BLaER1 (cell line): ENCODE data around the gene CPED1.

Experiments
- H3K27ac ChIP-seq: shearing (Covaris generic); formaldehyde crosslinking; 2 replicates; pipeline ENCODE4 v1.8.1; 2022
- H3K27me3 ChIP-seq: shearing (Covaris generic); formaldehyde crosslinking; 2 replicates; pipeline ENCODE4 v1.8.1; 2022
- H3K36me3 ChIP-seq: shearing (Covaris generic); formaldehyde crosslinking; 2 replicates; pipeline ENCODE4 v1.8.1; 2022
- H3K4me1 ChIP-seq: shearing (Covaris generic); formaldehyde crosslinking; 2 replicates; pipeline ENCODE4 v1.8.1; 2022
- H3K4me2 ChIP-seq: shearing (Covaris generic); formaldehyde crosslinking; 2 replicates; pipeline ENCODE4 v1.8.1; 2022
- H3K4me3 ChIP-seq: shearing (Covaris generic); formaldehyde crosslinking; 2 replicates; pipeline ENCODE4 v1.8.1; 2022
- H3K9ac ChIP-seq: shearing (Covaris generic); formaldehyde crosslinking; 2 replicates; pipeline ENCODE4 v1.8.1; 2022
- H3K9me3 ChIP-seq: shearing (Covaris generic); formaldehyde crosslinking; 2 replicates; pipeline ENCODE4 v1.8.1; 2022
- H4K20me1 ChIP-seq: shearing (Covaris generic); formaldehyde crosslinking; 2 replicates; pipeline ENCODE4 v1.8.1; 2022
- Cebpa-rat ChIP-seq: shearing (Covaris generic); IDR thresholded peaks from 2 replicates; pipeline ENCODE4 v1.8.1; 2022

Gene CPED1

DNA sequence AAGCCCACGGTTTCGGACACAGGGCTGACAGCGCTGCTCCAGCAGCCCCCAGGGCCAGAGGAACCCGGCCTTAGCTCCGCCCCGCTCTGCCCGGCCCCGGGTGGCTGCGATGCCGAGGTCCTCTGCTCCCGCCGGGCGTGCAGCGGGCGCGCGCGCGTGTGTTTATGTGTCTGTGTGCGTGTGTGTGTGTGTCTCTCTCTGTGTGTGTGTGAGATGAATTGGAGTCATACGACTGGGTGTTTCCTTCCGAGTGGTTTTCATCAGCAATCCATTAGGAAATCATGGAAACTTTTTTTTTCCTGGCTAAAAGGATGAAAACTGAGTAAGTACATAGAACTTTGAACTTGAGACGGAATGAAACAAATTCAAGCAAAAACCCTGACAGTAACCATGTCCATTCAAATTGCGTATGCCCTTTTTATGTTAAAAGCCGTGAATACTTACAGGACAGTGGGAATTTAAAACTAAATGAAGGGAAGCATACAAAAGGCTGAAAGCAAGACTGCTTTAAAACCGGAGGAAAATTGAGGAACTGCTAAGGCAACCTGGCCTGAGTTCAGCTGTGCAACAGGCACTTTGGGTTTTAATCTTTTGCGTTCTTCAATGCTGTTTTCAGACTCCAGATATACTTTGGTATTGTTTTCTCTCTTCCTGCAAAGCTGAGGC, at the start of gene CPED1:
CPED1 (plus strand) TSS at position 121 of the 666 bp plus-strand sequence. CDS start 911 bp downstream, outside the sequence.
- Histone ChIP-seq H3K9me3 (no peaks in the 10 kb centered on the region), H3K4me2 (peak within 1 kb of the TSS; percentile 92), H3K4me1 (peaks cover 30% of the 10 kb centered on the region), H3K27ac (no peak within 1 kb of the TSS), H3K4me3 (peak within 1 kb of the TSS; percentile 58), H4K20me1 (no peaks in the 10 kb centered on the region), H3K27me3 (peaks cover 28% of the 10 kb centered on the region), H3K9ac (no peak within 1 kb of the TSS; the same call in 1 of the 2 replicates), H3K36me3 (no peaks in the 10 kb centered on the region)
- TF ChIP-seq Cebpa-rat: no peak

DNA sequence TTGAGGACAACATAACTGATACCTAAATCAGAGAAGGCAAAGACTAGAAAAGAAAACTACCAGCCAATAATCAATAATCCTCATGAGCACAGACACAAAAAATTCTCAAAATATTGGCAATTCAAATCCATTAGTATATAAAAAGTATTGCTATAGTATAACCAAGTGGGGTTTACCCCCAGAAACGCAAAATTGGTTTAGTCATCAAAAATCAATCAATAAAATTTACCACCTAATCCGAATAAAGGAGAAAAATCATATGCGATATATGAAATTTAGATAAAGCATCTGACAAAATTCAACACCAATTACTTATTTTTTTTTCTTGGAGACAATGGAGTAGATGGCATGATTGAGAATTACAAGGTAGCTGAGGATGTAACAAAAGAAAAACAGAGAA, 49.2 kb upstream of the CPED1 start:
- no peak overlapping the region for H3K27ac ChIP-seq
- H3K27me3 ChIP-seq: no peaks in the 10 kb centered on the region
- no peak overlapping the region for H3K9ac ChIP-seq
- no peak overlapping the region for H3K4me2 ChIP-seq
- H4K20me1 ChIP-seq: no peaks in the 10 kb centered on the region
- TF ChIP-seq Cebpa-rat: no peak
- H3K36me3 ChIP-seq: no peaks in the 10 kb centered on the region
- no peak overlapping the region for H3K4me3 ChIP-seq
- no peaks in the 10 kb centered on the region for H3K9me3 ChIP-seq
- no peaks in the 10 kb centered on the region for H3K4me1 ChIP-seq

DNA sequence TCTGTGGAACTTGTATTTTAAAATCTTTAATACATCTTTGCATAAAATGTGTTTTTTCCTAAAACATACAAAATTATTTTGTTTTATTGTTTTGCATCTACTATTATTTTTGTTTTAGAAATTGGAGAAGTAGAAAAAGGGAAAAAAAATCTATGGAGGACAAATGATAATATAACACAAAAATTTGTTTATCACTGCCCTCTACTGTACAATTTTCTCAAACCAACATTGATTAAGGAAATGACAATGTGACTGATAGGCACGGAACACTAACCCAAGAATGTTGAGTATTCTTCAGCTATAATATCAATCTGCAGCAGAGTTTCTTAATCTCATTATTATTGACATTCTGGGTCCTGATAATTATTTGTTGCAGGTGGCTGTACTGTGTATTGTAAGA, 47.4 kb upstream of the CPED1 start:
- Histone ChIP-seq H3K27ac (no peak overlapping the region), H4K20me1 (no peaks in the 10 kb centered on the region), H3K4me3 (no peak overlapping the region), H3K4me1 (no peaks in the 10 kb centered on the region), H3K27me3 (no peaks in the 10 kb centered on the region), H3K4me2 (no peak overlapping the region), H3K9me3 (no peaks in the 10 kb centered on the region), H3K9ac (no peak overlapping the region), H3K36me3 (no peaks in the 10 kb centered on the region)
- TF ChIP-seq Cebpa-rat: no peak

DNA sequence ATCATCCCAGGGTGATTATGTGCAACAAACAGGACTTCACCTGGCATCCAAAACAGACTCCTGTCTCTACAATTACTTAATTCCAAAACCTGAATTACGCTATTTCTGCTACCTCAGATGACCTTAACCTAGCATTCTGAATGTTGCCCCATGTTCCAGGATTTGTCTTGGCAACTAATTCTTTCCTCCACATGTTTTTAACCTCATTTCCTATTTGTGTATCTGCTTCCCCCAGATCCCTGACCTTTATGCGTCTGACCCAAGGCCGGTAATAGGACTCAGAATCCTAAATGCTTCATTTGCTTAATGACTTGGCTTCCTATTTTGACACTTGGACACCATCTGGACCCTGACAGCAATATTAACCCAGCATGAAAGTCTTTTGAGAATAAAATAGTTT, 46.7 kb upstream of the CPED1 start:
- Histone ChIP-seq H3K27me3 (no peaks in the 10 kb centered on the region), H3K4me1 (no peaks in the 10 kb centered on the region), H3K4me3 (no peak overlapping the region), H3K9ac (no peak overlapping the region), H3K27ac (no peak overlapping the region), H3K4me2 (no peak overlapping the region), H3K36me3 (no peaks in the 10 kb centered on the region), H3K9me3 (no peaks in the 10 kb centered on the region), H4K20me1 (no peaks in the 10 kb centered on the region)
- TF ChIP-seq Cebpa-rat: no peak

DNA sequence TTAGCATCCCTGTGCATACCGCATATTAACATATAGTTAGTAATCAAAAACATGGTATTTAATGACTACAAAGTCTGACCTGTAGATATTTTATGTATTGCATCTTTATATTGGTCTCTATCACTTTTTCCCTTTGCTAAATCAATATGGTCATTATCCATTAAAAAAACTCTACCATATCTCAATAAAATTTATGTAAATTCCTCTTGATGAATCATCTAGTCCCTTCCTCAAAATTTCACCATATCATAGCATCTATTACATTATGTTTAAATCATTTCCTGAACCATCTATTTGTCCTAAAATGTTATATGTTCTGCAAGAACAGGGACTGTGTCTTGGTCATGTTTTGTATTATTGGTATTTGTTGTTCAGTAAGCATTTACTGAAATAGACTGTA, 45.6 kb upstream of the CPED1 start:
- Histone ChIP-seq H3K4me1 (no peaks in the 10 kb centered on the region), H3K27me3 (no peaks in the 10 kb centered on the region), H3K36me3 (no peaks in the 10 kb centered on the region), H3K4me3 (no peak overlapping the region), H3K9ac (no peak overlapping the region), H3K4me2 (no peak overlapping the region), H3K9me3 (no peaks in the 10 kb centered on the region), H4K20me1 (no peaks in the 10 kb centered on the region), H3K27ac (no peak overlapping the region)
- no peak for TF ChIP-seq Cebpa-rat

DNA sequence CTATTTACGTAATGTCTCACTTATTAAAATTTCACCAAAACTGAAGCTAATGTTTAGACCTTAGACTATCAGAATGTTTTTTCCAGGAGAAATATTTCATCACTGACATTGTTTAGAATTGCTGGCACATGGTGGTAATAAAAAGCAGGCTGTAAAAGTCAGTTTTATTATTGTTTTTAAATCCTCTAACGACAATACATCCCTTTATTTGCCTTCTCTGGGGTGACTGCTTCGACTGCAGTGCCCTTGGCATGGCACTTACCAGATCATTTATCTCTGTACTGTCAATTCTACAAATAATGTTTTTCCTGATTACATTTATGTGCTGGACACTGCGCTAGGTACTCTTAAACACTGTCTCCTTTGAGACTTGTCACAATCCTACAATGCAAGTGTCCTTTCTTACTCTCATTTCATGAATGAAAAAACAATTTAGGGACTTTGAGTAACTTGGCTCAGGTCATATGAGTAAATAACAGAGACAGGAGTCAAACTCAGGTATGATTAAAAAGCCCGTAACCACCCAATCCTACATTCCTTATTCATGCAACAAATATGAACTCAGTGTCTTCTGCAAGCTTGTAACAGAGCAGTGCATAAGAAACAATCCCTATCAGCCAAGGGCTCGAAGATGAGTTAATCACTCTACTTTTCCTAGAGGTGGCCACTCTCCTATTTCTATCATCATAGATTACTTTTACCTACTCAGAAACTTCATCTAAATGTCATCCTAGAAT, 43.5 kb upstream of the CPED1 start:
- no peak overlapping the region for H3K9ac ChIP-seq
- H3K4me3 ChIP-seq: no peak overlapping the region
- H4K20me1 ChIP-seq: no peaks in the 10 kb centered on the region
- H3K4me2 ChIP-seq: no peak overlapping the region
- no peaks in the 10 kb centered on the region for H3K36me3 ChIP-seq
- no peak for TF ChIP-seq Cebpa-rat
- no peak overlapping the region for H3K27ac ChIP-seq
- H3K9me3 ChIP-seq: no peaks in the 10 kb centered on the region
- peaks cover 9% of the 10 kb centered on the region for H3K4me1 ChIP-seq
- H3K27me3 ChIP-seq: no peaks in the 10 kb centered on the region

DNA sequence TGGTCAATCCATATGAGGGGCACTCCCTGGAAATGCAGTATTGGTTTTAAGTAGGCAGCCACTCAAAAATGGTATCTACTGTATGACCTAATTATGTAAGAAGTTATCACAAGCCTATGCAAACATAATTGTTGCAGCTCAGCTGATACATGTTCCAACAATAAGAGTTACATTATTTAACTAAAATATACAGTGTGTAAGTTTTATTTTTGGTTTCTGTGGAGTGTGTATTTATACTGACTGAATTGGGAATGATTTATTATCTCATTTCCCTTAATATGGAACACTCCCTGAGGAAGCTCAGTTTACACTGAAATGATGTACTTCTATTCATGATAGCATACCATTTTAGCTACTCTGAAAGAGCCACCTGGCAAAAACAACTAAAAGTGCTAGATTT, 40.5 kb upstream of the CPED1 start:
- no peak overlapping the region for H3K4me2 ChIP-seq
- no peaks in the 10 kb centered on the region for H3K36me3 ChIP-seq
- no peaks in the 10 kb centered on the region for H3K9me3 ChIP-seq
- H3K9ac ChIP-seq: no peak overlapping the region
- H3K27me3 ChIP-seq: no peaks in the 10 kb centered on the region
- no peak for TF ChIP-seq Cebpa-rat
- peaks cover 25% of the 10 kb centered on the region for H3K4me1 ChIP-seq
- H3K27ac ChIP-seq: no peak overlapping the region
- peaks cover 18% of the 10 kb centered on the region for H4K20me1 ChIP-seq
- no peak overlapping the region for H3K4me3 ChIP-seq

DNA sequence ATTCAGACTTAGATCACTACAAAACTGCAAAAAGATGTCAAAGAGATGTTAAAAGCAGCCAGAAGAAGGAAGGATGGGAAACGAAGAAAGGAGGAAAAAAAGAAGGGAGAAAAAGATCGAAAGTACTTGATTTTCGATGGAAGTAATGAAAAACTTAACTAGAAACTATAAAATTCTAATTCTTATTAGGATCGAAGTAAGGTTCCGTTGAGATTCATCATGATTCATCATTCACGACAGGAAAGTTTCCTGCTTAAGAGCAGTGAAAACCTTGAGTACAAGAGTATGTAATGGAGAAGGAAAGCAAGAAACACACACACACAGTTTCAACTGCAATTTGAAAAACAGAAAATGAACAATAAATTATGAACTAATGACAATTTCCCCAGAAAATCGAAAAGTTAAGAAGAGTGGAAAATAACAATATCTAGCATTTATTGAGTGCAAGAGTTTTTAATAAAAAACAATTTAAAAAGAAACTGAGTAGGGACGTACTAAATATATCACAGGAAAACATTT, 39.1 kb upstream of the CPED1 start:
- H4K20me1 ChIP-seq: peaks cover 18% of the 10 kb centered on the region
- H3K27ac ChIP-seq: no peak overlapping the region
- H3K4me2 ChIP-seq: peak overlapping the region; percentile 81
- H3K4me3 ChIP-seq: peak overlapping the region; percentile 76
- no peak overlapping the region for H3K9ac ChIP-seq
- no peaks in the 10 kb centered on the region for H3K9me3 ChIP-seq
- peaks cover 10% of the 10 kb centered on the region for H3K36me3 ChIP-seq
- H3K27me3 ChIP-seq: no peaks in the 10 kb centered on the region
- no peak for TF ChIP-seq Cebpa-rat
- peaks cover 25% of the 10 kb centered on the region for H3K4me1 ChIP-seq

DNA sequence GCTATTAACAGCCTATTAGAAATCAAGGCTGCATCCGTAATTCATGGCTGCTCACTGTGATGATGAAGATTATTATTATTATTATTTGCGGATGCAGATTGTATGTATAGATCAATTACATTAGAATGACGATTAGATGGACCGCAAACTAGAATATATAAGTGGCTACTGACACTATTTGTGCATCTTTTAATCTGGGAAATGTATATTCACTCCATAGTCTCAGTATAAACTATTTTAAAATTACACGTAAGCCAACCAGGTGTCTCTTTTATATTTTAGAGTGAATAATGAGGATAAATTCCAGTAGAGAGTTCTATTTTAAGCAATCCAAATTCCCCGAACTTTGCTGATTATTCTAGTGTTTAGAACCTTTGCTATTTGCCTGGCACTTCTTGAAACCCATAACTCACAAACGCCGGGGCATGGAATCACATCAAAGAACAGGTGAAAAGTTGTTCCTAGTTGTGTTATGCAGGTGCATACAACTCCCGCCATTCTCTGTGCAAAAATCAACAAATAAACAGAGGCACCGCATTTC, 38.4 kb upstream of the CPED1 start:
- peak overlapping the region; percentile 98; the same call in 1 of the 2 replicates for H3K27ac ChIP-seq
- H3K27me3 ChIP-seq: no peaks in the 10 kb centered on the region
- peak overlapping the region; percentile 96 for H3K9ac ChIP-seq
- no peak for TF ChIP-seq Cebpa-rat
- peaks cover 25% of the 10 kb centered on the region for H3K4me1 ChIP-seq
- no peaks in the 10 kb centered on the region for H3K9me3 ChIP-seq
- peak overlapping the region; percentile 81 for H3K4me2 ChIP-seq
- H3K36me3 ChIP-seq: peaks cover 14% of the 10 kb centered on the region
- H4K20me1 ChIP-seq: peaks cover 20% of the 10 kb centered on the region
- H3K4me3 ChIP-seq: peak overlapping the region; percentile 76
